GM12878 (cell line): ENCODE measurements around the gene CYSRT1. TPM values are rescaled to one million over a fixed set of nuclear protein-coding genes. Genes with fewer than 3 reads are reported as not detected.

Experiments used
- ATAC-seq: fragments of 200-7000 bp; cut with Tn5 transposase; 3 replicates; pipeline ENCODE4 v1.9.1; 2020; ENCODE audit warnings: mild to moderate bottlenecking, moderate library complexity
- BruUV-seq: library from RNA; stranded (reverse); fragments of 400-500 nt; replicated peaks from 2 replicates; lab custom pipeline; 2021; lab: Mats Ljungman, UMichigan
- CTCF ChIA-PET: fragments of 300-600 bp; sonication (Branson Sonifier 250); formaldehyde crosslinking; extraction: SDS; loops from one replicate; lab custom pipeline; 2021; ENCODE audit warnings: inconsistent platforms; lab: Yijun Ruan, JAX
- POLR2A ChIA-PET: fragments of 350-600 bp; formaldehyde crosslinking; extraction: SDS; loops from one replicate; lab custom pipeline; 2021; ENCODE audit warnings: inconsistent platforms; lab: Charles Lee
- RAD21 ChIA-PET: fragments of 300-600 bp; sonication (Branson Sonifier 250); formaldehyde crosslinking; loops from one replicate; lab custom pipeline; 2023; ENCODE audit warnings: antibody characterized with exemption; ENCODE audit not compliant: unreplicated experiment; lab: Charles Lee
- SMC1A ChIA-PET: fragments of 300-600 bp; sonication (Branson Sonifier 250); formaldehyde crosslinking; loops from one replicate; lab custom pipeline; 2023; ENCODE audit not compliant: unreplicated experiment, uncharacterized antibody; lab: Charles Lee
- DNase-seq: peaks from one replicate; pipeline ENCODE4 v3.0.0-alpha.2; 2011; ENCODE audit warnings: low read depth, low spot score
- FAIRE-seq: peaks from 3 replicates; lab custom pipeline; 2011; peaks lifted over from hg19 to GRCh38; lab: Jason Lieb, UNC
- H2AFZ ChIP-seq: 2 replicates; pipeline ENCODE4 v1.6.0; 2011; ENCODE audit warnings: low read depth, low read length, control low read depth; ENCODE audit not compliant: control insufficient read depth
- H3K27ac ChIP-seq: 2 replicates; pipeline ENCODE4 v1.5.1; 2011; ENCODE audit warnings: control low read depth; ENCODE audit not compliant: control insufficient read depth, insufficient read depth
- H3K27me3 ChIP-seq, 2 experiments: replicated peaks in 1 of 2; 2 replicates each; pipeline versions ENCODE4 v1.6.0 to v1.6.1; 2011; ENCODE audit warnings: low read length in 1 of 2; ENCODE audit not compliant: control insufficient read depth in 2 of 2, insufficient read depth in 2 of 2
- H3K36me3 ChIP-seq, 2 experiments: 2 replicates each; pipeline ENCODE4 v1.5.1; 2011; ENCODE audit warnings: low read length in 1 of 2; ENCODE audit not compliant: control insufficient read depth in 2 of 2, insufficient read depth in 2 of 2
- H3K4me1 ChIP-seq: 2 replicates; pipeline ENCODE4 v1.6.1; 2011; ENCODE audit warnings: mild to moderate bottlenecking, low read length, moderate library complexity, mixed read lengths; ENCODE audit not compliant: control insufficient read depth, insufficient read depth
- H3K4me2 ChIP-seq: 2 replicates; pipeline ENCODE4 v1.6.0; 2011; ENCODE audit warnings: control low read depth; ENCODE audit not compliant: control insufficient read depth, insufficient read depth
- H3K4me3 ChIP-seq: fragments of 200-600 bp; sonication (generic); 2 replicates; pipeline ENCODE4 v1.5.1; 2016
- H3K79me2 ChIP-seq: 2 replicates; pipeline ENCODE4 v1.6.0; 2011; ENCODE audit warnings: low read length; ENCODE audit not compliant: control insufficient read depth, insufficient read depth
- H3K9ac ChIP-seq: 2 replicates; pipeline ENCODE4 v1.8.0; 2011; ENCODE audit warnings: low read length, control low read depth, mixed read lengths; ENCODE audit not compliant: control insufficient read depth, insufficient read depth
- H3K9me3 ChIP-seq: replicated peaks from 3 replicates; pipeline ENCODE4 v1.5.1; 2011; ENCODE audit warnings: mild to moderate bottlenecking, low read length; ENCODE audit not compliant: control insufficient read depth, insufficient read depth
- H4K20me1 ChIP-seq: 2 replicates; pipeline ENCODE4 v1.6.0; 2011; ENCODE audit not compliant: control insufficient read depth, insufficient read depth
- BACH1 ChIP-seq: fragments of 450-650 bp; IDR thresholded peaks from 2 replicates; pipeline ENCODE4 v1.6.1; 2017; ENCODE audit warnings: mild to moderate bottlenecking, borderline replicate concordance
- EZH2 ChIP-seq: IDR thresholded peaks from 2 replicates; pipeline ENCODE4 v1.6.1; 2012; ENCODE audit warnings: low read depth, mild to moderate bottlenecking, control low read depth, inconsistent platforms, low read length, borderline replicate concordance; ENCODE audit not compliant: control insufficient read depth
- MLLT1 ChIP-seq: fragments of 450-650 bp; IDR thresholded peaks from 2 replicates; pipeline ENCODE4 v1.6.1; 2016; ENCODE audit warnings: mild to moderate bottlenecking
- PAX8 ChIP-seq: fragments of 450-650 bp; IDR thresholded peaks from 2 replicates; pipeline ENCODE4 v1.6.1; 2017; ENCODE audit warnings: mild to moderate bottlenecking, moderate library complexity
- TCF12 ChIP-seq: IDR thresholded peaks from 2 replicates; pipeline ENCODE4 v1.6.1; 2011; ENCODE audit warnings: low read depth, mild to moderate bottlenecking, low read length
- ZSCAN29 ChIP-seq: fragments of 450-650 bp; IDR thresholded peaks from 2 replicates; pipeline ENCODE4 v1.6.1; 2017; ENCODE audit warnings: mild to moderate bottlenecking, moderate library complexity
- WGBS: methylation state at CpG from one replicate; pipeline ENCODE4 v1.1.6; 2016; ENCODE audit warnings: low lambda C conversion rate; ENCODE audit not compliant: insufficient replicate concordance, insufficient coverage; ENCODE audit errors: missing lambda C conversion rate; 5-methylcytosine and 5-hydroxymethylcytosine counted together
- in situ Hi-C: fragments of 300-500 bp; cut with MboI; formaldehyde crosslinking; loops from 9 replicates; pipeline ENCODE4 v1.14.3; 2018; ENCODE audit warnings: mixed read lengths
- intact Hi-C: fragments of 100-400 bp; cut with micrococcal nuclease; formaldehyde crosslinking; loops from one replicate; pipeline ENCODE4 v1.14.2; 2022; ENCODE audit not compliant: unreplicated experiment
- polyA plus RNA-seq, 11 experiments: library from polyadenylated mRNA; depleted of rRNA in 4 of 11; unstranded in 6 of 11; stranded (reverse) in 5 of 11; fragments of >200 nt; fragmentation: Nextera tagmentation in 4 of 11; fragmentation: Illumina TruSeq in 1 of 11; extraction: Ambion mirVana in 4 of 11; extraction: Trizol in 1 of 11; gene quantifications; 1 replicate in 1 of 11; 2 replicates in 10 of 11; pipeline versions ENCODE4 v1.2.1 to v1.2.3, GENCODE V29; 2011 to 2016; ENCODE audit warnings: inconsistent platforms in 2 of 11, missing spikeins in 2 of 11, low read depth in 1 of 11
- total RNA-seq, 4 experiments: library from RNA; depleted of rRNA in 3 of 4; stranded (reverse); fragments of >200 nt in 3 of 4; fragmentation: Illumina TruSeq in 1 of 4; extraction: Trizol in 1 of 4; gene quantifications; 2 replicates each; pipeline versions ENCODE4 v1.2.1 to v1.2.3, GENCODE V29; 2013 to 2021

CYSRT1 gene
- total and polyA plus RNA-seq, 10 of the 15 experiments (the other 5 are each of a cell fraction or from before 2014, with no cell fraction given), result 0.24 to 3.6 (median 0.97) TPM; not detected in 1

- H3K4me2 ChIP-seq, result peak overlapping the region; percentile 41; the same call in 1 of the 2 replicates
- H3K27ac ChIP-seq, result no peak overlapping the region
- RAD21 ChIA-PET, result interaction anchor here (0.8 to 1.2 kb wide), 3 partner anchors 19 to 53 kb away, joined by 3 to 7 read pairs (median 3); partner anchors contain the start of gene RNF208
- WGBS, result 45% methylated on average over 8 of the region's 8 CpGs
- no peak overlapping the region for H3K9ac ChIP-seq
- H3K4me3 ChIP-seq, result no peak overlapping the region
- H3K36me3 ChIP-seq, result no peaks in the 10 kb centered on the region
- BruUV-seq, result no TSS peak
- H3K27me3 ChIP-seq, result no peaks in the 10 kb centered on the region
- no peak for TF ChIP-seq TCF12
- no peak for TF ChIP-seq PAX8
- no peak for TF ChIP-seq ZSCAN29
- TF ChIP-seq EZH2, result no peak
- TF ChIP-seq, all 136 proteins: peak for 0
- FAIRE-seq (no peak), ATAC-seq (no peak), DNase-seq (no peak)
- ChIA-PET POLR2A (interaction anchor here (0.7 to 8.0 kb wide), 3 partner anchors 20 to 68 kb away, joined by 3 to 68 read pairs (median 29); partner anchors contain the start of genes CYSRT1 and RNF208), SMC1A (interaction anchor here (0.7 to 4.6 kb wide), 2 partner anchors 17 to 21 kb away, joined by 3 to 18 read pairs; partner anchors contain the start of genes CYSRT1 and RNF208), CTCF (interaction anchor here (1.3 to 1.7 kb wide), 3 partner anchors 25 to 46 kb away, joined by 3 to 6 read pairs (median 3); partner anchors contain the start of gene RNF224)
- H4K20me1 ChIP-seq, result no peaks in the 10 kb centered on the region
- in situ Hi-C loops (no loop called here), intact Hi-C loops (no loop called here)
- no peaks in the 10 kb centered on the region for H3K9me3 ChIP-seq
- H2AFZ ChIP-seq, result no peak overlapping the region
- peaks cover 45% of the 10 kb centered on the region for H3K79me2 ChIP-seq
- H3K4me1 ChIP-seq, result peaks cover 43% of the 10 kb centered on the region
Measured at GRCh38 chr9:137202966-137203365, 22.0 kb upstream of the CYSRT1 start.

- no TSS peak for BruUV-seq
- ATAC-seq (no peak), DNase-seq (no peak), FAIRE-seq (no peak)
- no peak overlapping the region for H2AFZ ChIP-seq
- peak overlapping the region; percentile 95 for H3K4me3 ChIP-seq
- peak overlapping the region; percentile 70 for H3K4me2 ChIP-seq
- POLR2A ChIA-PET, result interaction anchor here (1.5 to 8.0 kb wide), 7 partner anchors 16 to 135 kb away, joined by 4 to 68 read pairs (median 6); partner anchors contain the start of genes CYSRT1, MAN1B1, NELFB and RNF208
- in situ Hi-C loops (no loop called here), intact Hi-C loops (no loop called here)
- 0 out of 4 replicates have a peak, but pooled peaks cover 0 to 4% of the 10 kb centered on the region in 2 experiments for H3K36me3 ChIP-seq
- peaks cover 38% of the 10 kb centered on the region for H3K4me1 ChIP-seq
- TF ChIP-seq BACH1 (no peak), MLLT1 (0 out of 2 replicates have a peak, but pooled peaks have one; percentile 50)
- peak overlapping the region; percentile 98 for H3K9ac ChIP-seq
- RAD21 ChIA-PET, result interaction anchor here (1.1 to 1.6 kb wide), 4 partner anchors 15 to 18 kb away, joined by 3 to 9 read pairs (median 4); partner anchors contain the start of genes RNF208 and SSNA1
- H3K9me3 ChIP-seq, result no peaks in the 10 kb centered on the region
- H3K27me3 ChIP-seq, result no peaks in the 10 kb centered on the region
- WGBS, result 7% methylated on average over 21 of the region's 21 CpGs
- SMC1A ChIA-PET, result interaction anchor here (1.4 to 4.6 kb wide), 2 partner anchors 17 to 19 kb away, joined by 5 to 18 read pairs; partner anchors contain the start of genes ANAPC2, CYSRT1, RNF208 and SSNA1
- peak overlapping the region; percentile 75 for H3K27ac ChIP-seq
- H3K79me2 ChIP-seq, result peaks cover 45% of the 10 kb centered on the region
- no peaks in the 10 kb centered on the region for H4K20me1 ChIP-seq
- CTCF ChIA-PET, result interaction anchor here (0.9 to 1.9 kb wide), 5 partner anchors 12 to 137 kb away, joined by 3 to 10 read pairs (median 5); partner anchors contain the start of genes RNF224 and SSNA1
Measured at GRCh38 chr9:137204731-137205125, 20.2 kb upstream of the CYSRT1 start.
